C1 segment of cervical spinal cord (tissue), 14 donors: Measurements from ENCODE around the gene GLMN.
"Not testable (repeated sequence)": the region's sequence is repeated elsewhere in the genome, so short reads cannot be mapped to it uniquely, and the experiment has no call there.

Source experiments
- DNase-seq, 14 donors: peaks; one replicate each; lab custom pipeline; 2025; lab: John Stamatoyannopoulos, UW

GLMN gene

GRCh38 chr1:92299477-92300150 is 827 bp upstream of the GLMN start:
- no peak for DNase-seq

- DNase-seq = no peak
Measured at GRCh38 chr1:92298213-92298572, 594 bp downstream of the GLMN start.

- peak in 2 of 14 donors; percentile 3 to 60 for DNase-seq
Measured at GRCh38 chr1:92291372-92291999, 7.3 kb downstream of the GLMN start.

GRCh38 chr1:92281411-92281810 is 17.4 kb downstream of the GLMN start:
- DNase-seq = not testable (repeated sequence)

- DNase-seq = not testable (repeated sequence)
Measured at GRCh38 chr1:92279781-92280180, 19.0 kb downstream of the GLMN start.

- no peak for DNase-seq
Measured at GRCh38 chr1:92277105-92277723, 21.6 kb downstream of the GLMN start.

GRCh38 chr1:92276082-92276481 is 22.7 kb downstream of the GLMN start:
- no peak for DNase-seq

GRCh38 chr1:92274939-92275338 is 23.8 kb downstream of the GLMN start:
- DNase-seq = no peak

- no peak for DNase-seq
Measured at GRCh38 chr1:92273039-92273438, 25.7 kb downstream of the GLMN start.

- no peak for DNase-seq
Measured at GRCh38 chr1:92262516-92262915, 36.3 kb downstream of the GLMN start.

- no peak for DNase-seq
Measured at GRCh38 chr1:92259350-92259749, 39.4 kb downstream of the GLMN start.

- not testable (repeated sequence) for DNase-seq
Measured at GRCh38 chr1:92254714-92255113, 44.1 kb downstream of the GLMN start.

GRCh38 chr1:92244376-92244775 is 54.4 kb downstream of the GLMN start:
- DNase-seq = no peak

GRCh38 chr1:92240034-92240433 is 58.8 kb downstream of the GLMN start:
- peak in 1 of 14 donors; percentile 7 for DNase-seq

GRCh38 chr1:92230736-92231135 is 68.1 kb downstream of the GLMN start:
- DNase-seq = peak in 1 of 14 donors; percentile 34

GRCh38 chr1:92228401-92228800 is 70.4 kb downstream of the GLMN start:
- DNase-seq = no peak

- DNase-seq = no peak
Measured at GRCh38 chr1:92219028-92219427, 79.8 kb downstream of the GLMN start.

- no peak for DNase-seq
Measured at GRCh38 chr1:92218559-92218958, 80.2 kb downstream of the GLMN start.

- DNase-seq = no peak
Measured at GRCh38 chr1:92217721-92218120, 81.1 kb downstream of the GLMN start, which contains the start of gene C1orf146. Gene C1orf146 (plus strand): TSS chr1:92217915. CDS start chr1:92231421, 13,506 bp downstream.

GRCh38 chr1:92211166-92211565 is 87.6 kb downstream of the GLMN start:
- no peak for DNase-seq

GRCh38 chr1:92210701-92211100 is 88.1 kb downstream of the GLMN start:
- DNase-seq = no peak

- DNase-seq = no peak
Measured at GRCh38 chr1:92203105-92203504, 95.7 kb downstream of the GLMN start.

GRCh38 chr1:92201973-92202372 is 96.8 kb downstream of the GLMN start:
- DNase-seq = no peak
